ENCODE data around the gene ZNF710.

The ZNF710 gene

GRCh38 chr15:90074023-90074422 is 72.9 kb downstream of the ZNF710 start:
- no peaks in the 10 kb centered on the region for H3K27me3 ChIP-seq (ENCODE audit: insufficient read depth, poor library complexity, severe bottlenecking)
- no peak overlapping the region for H3K4me3 ChIP-seq (replicated peaks; ENCODE audit: insufficient read depth, low read length)
- no peak for DNase-seq (ENCODE audit: low read depth in 1 of 2, low spot score in 1 of 2)
- no peak overlapping the region for H3K27ac ChIP-seq (replicated peaks)
- TF ChIP-seq SPI1 (IDR thresholded peaks at IDR 0.05; ENCODE audit: borderline replicate concordance, low read depth) (no peak), CTCF (IDR thresholded peaks at IDR 0.05; ENCODE audit: insufficient read depth, low read length) (no peak), POLR2AphosphoS5 (IDR thresholded peaks at IDR 0.05; ENCODE audit: low read depth) (no peak), GABPA (IDR thresholded peaks at IDR 0.05; ENCODE audit: low read depth) (no peak)
- TF ChIP-seq, protein P1, sequence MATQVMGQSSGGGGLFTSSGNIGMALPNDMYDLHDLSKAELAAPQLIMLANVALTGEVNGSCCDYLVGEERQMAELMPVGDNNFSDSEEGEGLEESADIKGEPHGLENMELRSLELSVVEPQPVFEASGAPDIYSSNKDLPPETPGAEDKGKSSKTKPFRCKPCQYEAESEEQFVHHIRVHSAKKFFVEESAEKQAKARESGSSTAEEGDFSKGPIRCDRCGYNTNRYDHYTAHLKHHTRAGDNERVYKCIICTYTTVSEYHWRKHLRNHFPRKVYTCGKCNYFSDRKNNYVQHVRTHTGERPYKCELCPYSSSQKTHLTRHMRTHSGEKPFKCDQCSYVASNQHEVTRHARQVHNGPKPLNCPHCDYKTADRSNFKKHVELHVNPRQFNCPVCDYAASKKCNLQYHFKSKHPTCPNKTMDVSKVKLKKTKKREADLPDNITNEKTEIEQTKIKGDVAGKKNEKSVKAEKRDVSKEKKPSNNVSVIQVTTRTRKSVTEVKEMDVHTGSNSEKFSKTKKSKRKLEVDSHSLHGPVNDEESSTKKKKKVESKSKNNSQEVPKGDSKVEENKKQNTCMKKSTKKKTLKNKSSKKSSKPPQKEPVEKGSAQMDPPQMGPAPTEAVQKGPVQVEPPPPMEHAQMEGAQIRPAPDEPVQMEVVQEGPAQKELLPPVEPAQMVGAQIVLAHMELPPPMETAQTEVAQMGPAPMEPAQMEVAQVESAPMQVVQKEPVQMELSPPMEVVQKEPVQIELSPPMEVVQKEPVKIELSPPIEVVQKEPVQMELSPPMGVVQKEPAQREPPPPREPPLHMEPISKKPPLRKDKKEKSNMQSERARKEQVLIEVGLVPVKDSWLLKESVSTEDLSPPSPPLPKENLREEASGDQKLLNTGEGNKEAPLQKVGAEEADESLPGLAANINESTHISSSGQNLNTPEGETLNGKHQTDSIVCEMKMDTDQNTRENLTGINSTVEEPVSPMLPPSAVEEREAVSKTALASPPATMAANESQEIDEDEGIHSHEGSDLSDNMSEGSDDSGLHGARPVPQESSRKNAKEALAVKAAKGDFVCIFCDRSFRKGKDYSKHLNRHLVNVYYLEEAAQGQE (IDR thresholded peaks at IDR 0.05; ENCODE audit: insufficient replicate concordance, low read depth) = no peak

DNA sequence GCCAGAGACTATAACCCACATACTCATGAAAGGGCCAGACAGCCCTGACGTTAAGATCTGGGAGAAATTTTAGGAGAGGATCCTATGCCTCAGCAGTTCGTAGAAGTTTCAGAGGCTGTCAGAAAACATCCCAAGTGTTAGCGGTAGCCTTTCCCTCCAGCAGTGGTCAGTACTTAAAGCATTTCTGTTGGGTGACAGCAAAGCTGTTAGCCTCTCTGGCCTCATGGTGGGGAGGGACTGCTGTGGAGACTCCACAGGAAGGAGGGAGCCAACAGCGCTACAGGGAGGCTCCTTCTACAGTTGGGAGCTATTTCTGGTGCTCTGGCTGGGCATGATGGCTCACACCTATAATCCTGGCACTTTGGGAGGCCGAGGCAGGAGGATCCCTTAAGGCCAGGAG is 73.8 kb downstream of the ZNF710 start:
- no peak for DNase-seq (ENCODE audit: low read depth in 1 of 2, low spot score in 1 of 2)
- H3K27ac ChIP-seq (replicated peaks) = no peak overlapping the region
- no peak overlapping the region for H3K4me3 ChIP-seq (replicated peaks; ENCODE audit: insufficient read depth, low read length)
- H3K27me3 ChIP-seq (ENCODE audit: insufficient read depth, poor library complexity, severe bottlenecking) = no peaks in the 10 kb centered on the region
- TF ChIP-seq POLR2AphosphoS5 (IDR thresholded peaks at IDR 0.05; ENCODE audit: low read depth) (no peak), GABPA (IDR thresholded peaks at IDR 0.05; ENCODE audit: low read depth) (no peak), CTCF (IDR thresholded peaks at IDR 0.05; ENCODE audit: insufficient read depth, low read length) (no peak), SPI1 (IDR thresholded peaks at IDR 0.05; ENCODE audit: borderline replicate concordance, low read depth) (no peak)
- TF ChIP-seq, protein P1 (IDR thresholded peaks at IDR 0.05; ENCODE audit: insufficient replicate concordance, low read depth) = no peak

- DNase-seq (ENCODE audit: low read depth in 1 of 2, low spot score in 1 of 2) = no peak
- TF ChIP-seq POLR2AphosphoS5 (IDR thresholded peaks at IDR 0.05; ENCODE audit: low read depth) = no peak
- TF ChIP-seq CTCF (IDR thresholded peaks at IDR 0.05; ENCODE audit: insufficient read depth, low read length) = no peak
- TF ChIP-seq SPI1 (IDR thresholded peaks at IDR 0.05; ENCODE audit: borderline replicate concordance, low read depth) = no peak
- Histone ChIP-seq H3K4me3 (replicated peaks; ENCODE audit: insufficient read depth, low read length) (no peak overlapping the region), H3K27ac (replicated peaks) (no peak overlapping the region), H3K27me3 (ENCODE audit: insufficient read depth, poor library complexity, severe bottlenecking) (no peaks in the 10 kb centered on the region)
Measured at GRCh38 chr15:90075420-90076289, 74.5 kb downstream of the ZNF710 start.

Data from HL-60 (cell line).